GM21723 (cell line): Measurements from ENCODE around the gene YLPM1.

Experiments used
- ATAC-seq: cut with Tn5 transposase; IDR thresholded peaks from one replicate; pipeline ENCODE4 v1.9.1; 2021; ENCODE audit warnings: mild to moderate bottlenecking, moderate library complexity; ENCODE audit not compliant: unreplicated experiment

YLPM1 gene

GRCh38 chr14:74792249-74793039, 29.3 kb downstream of the YLPM1 start:
- no peak for ATAC-seq

GRCh38 chr14:74793506-74794155, 30.5 kb downstream of the YLPM1 start:
- no peak for ATAC-seq

DNA sequence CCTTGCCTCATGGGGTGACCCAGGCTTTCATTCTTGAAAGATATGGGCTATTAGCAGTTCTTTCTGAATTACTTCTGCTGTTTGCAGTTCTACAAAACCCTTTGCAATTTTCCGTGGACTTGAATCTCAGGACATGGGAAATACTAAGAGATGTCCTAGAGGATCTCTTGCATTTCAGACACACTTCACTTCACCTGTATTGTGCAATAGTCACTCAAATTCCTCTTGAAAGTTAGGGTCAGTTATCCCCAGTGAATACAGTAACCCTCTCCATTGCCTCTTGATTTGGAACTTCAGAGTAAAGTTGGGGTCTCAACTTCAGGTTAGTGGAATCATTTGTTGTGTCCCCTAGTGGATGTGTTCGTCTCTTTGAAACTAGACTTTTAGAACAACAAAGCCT, 31.8 kb downstream of the YLPM1 start:
- no peak for ATAC-seq

GRCh38 chr14:74799765-74800164, 36.6 kb downstream of the YLPM1 start:
- ATAC-seq, result no peak

DNA sequence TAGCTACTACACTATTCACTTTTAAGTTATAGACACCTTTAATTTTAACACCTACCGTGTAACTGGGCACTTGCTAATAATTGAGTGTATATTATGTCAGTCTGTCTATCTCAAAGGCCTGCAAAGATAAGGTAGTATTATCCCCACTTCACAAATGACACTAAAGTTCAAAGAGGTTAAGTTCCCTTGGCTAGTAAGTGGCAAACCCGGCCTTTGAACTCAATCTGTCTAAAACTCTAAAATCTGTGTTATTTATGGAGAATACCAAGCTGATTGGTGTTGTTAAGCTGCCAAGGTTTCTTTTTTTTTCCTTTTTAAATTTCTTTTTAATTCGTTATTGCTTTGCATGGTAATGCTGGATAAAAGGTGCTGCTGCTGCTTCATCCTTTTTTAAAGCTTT, 37.7 kb downstream of the YLPM1 start:
- no peak for ATAC-seq

DNA sequence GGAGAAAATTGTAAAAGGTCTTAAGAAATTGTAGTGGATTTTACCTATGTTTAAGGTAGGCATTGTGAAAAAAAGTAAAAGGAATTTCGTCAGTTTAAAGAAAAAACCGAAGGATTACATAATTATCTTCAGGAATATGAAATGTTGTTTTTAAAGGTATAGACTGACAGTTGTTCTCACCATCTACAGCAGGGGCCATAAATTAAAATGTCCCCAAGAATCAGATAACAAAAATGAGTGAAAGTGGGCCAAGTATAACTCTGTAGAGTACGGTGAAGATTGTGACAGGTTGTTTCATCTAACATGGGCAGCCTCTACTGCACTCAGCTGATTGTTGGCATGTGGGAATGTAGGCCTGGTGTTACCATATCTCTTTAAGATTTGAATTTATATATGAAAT, 38.3 kb downstream of the YLPM1 start:
- ATAC-seq, result no peak

GRCh38 chr14:74804219-74804825, 41.2 kb downstream of the YLPM1 start:
- ATAC-seq, result no peak

DNA sequence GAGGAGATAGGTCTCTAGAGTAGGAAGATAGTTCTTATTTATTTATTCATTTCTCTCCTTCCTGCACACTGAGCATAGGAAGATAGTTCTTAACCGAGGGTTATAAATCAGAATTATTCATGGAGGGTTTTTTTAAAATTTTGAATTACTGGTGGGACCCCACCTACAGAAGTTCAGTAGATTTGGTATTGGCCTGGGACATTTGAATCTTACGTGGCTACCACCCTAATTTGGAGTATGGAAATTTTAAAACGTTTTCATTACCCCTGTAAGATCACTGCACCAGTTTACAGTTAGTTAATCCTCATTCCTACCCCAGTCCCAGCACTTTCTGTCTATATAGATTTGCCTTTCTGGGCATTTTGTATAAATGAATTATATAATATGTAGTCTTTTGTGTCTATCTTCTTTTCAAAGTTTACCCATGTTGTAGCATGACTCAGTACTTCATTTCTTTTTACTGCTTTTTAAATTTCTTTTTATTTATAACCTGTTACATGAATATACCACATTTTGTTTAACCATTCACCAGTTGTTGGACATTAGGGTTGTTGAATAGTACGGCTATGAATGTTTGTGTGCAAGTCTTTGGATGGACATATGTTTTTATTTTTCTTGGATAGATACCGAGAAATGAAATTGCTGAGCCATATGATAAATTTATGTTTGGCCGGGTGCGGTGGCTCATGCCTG, 44.9 kb downstream of the YLPM1 start:
- ATAC-seq, result no peak

GRCh38 chr14:74816124-74816523, 53.0 kb downstream of the YLPM1 start:
- ATAC-seq, result no peak

GRCh38 chr14:74820288-74820687, 57.2 kb downstream of the YLPM1 start:
- no peak for ATAC-seq

DNA sequence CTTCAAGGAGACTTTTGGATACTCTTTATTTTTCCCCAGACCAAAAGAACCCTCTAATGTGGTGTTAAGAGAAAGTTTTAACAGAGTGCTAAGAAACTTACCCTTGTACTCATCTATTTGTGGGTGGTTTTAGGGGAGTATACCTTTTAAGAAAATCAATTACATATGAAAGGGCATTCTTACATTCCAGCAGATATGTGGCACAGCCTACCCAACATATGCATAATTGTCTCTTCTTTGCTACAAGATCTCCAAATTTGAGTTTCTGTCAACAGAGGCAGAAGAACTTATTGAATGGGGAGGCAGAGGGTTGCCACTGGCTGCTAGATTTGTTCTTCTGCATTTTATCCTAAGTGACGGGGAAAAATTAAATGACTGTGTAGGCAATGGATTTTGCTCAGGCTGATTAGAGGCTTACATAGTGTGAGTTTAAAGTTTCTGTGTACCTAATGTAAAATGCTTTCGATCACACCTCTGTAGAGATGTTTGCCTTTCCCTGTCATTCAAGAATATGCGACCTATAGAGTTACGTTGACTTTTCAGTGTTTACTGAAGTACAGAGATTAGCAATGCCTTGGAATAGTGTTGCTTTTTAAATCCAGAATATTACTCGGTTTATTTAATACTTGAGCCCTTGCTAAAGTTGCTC, 58.3 kb downstream of the YLPM1 start:
- ATAC-seq, result no peak

DNA sequence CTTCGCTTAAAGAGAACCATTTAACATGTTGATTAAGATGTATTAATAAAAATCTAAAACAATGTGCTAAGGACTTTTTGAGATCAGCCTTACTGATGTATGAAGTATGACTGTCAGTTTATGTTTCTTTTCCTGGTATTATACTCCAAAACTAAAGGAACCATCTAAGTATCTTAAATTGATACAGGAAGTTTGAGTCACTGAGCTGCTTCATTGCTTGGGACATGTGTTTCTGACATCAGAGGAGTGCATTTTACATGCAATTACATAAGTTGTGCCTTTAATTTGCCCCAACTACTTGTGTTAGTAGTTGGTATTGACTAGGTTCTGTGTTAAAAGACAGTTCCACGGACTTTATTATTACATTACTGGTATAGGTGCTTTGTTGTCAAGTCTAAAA, 61.9 kb downstream of the YLPM1 start:
- no peak for ATAC-seq

GRCh38 chr14:74826574-74826973, 63.5 kb downstream of the YLPM1 start:
- no peak for ATAC-seq

GRCh38 chr14:74829251-74829650, 66.1 kb downstream of the YLPM1 start:
- ATAC-seq, result no peak

DNA sequence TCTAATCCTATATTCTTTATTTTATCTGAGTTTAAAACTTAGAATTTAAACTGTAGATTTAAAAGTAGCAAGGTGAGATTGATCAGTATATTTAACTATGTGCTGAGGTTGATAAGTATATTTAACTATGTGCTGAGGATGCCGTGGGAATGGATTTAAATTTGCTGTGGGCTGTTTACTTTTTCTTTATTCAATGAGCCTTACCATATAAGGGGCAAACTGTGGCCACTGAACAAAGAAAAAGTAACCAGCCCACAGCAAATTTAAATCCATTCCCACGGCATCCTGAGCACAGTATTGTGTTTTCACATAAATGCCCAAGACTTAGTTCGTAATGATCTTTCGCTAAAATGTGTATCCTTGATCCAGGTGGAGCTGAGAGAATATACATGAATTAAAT, 69.7 kb downstream of the YLPM1 start:
- no peak for ATAC-seq

DNA sequence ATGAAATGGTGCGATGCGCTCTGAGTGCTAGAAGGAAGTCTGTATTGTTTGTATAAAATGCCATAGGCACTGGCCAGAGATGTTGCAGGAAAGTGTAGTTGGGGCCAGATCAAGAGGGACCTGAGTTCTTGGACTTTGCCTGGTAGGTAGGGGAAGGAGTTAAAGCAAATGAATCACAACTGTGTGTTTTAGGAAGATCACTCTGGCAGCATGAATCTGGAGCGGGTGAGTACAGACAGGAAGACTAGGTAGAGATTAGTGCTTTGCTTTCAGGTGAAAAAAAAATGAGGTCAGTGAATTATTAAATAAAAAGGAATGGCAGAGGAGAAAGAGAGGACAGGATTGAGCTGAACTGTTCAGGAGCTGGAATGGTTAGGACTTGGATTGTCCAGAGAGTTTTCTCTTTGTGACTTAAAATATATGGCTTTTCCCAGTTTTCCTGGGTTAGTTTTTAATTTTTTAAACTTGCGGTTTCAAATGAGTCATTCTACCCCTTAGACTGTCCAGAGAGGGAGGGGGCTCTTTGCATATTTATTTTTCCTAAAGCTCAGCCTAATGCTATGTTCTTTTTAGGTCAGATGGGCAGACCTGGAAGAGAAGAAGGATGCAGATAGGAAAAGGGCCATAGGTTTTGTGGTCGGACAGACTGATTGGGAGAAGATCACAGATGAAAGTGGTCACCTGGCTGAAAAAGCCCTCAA, 71.7 kb downstream of the YLPM1 start:
- ATAC-seq, result no peak

DNA sequence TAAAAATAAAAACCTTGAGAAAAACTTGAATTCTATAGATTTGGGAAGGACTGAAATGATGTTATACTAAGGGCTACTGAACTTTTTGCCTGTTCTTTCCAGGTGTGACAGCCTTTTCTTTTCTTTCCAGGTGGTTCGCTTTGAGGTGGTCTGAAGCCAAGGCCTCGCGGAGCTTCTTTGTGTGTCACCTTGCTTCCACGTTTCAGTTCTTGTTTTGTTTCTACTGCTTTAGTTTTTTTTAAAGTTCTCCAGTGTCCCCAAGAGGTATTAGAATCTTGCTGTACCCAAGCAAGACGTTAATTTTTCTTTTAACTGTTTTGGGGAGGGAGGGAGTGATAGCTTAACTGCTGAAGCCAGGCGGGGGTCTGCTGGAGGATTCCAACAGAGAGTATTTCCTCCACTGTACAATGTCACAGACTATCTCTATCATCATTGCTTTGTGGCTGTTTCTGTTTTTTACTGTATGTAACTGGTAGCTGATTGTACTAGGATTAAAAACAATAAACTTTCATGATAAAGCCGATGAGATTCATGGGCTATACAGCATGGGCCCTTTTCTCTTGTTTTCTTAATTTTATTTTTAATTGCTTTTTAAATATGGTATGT, 72.6 kb downstream of the YLPM1 start:
- peak; percentile 41 for ATAC-seq

DNA sequence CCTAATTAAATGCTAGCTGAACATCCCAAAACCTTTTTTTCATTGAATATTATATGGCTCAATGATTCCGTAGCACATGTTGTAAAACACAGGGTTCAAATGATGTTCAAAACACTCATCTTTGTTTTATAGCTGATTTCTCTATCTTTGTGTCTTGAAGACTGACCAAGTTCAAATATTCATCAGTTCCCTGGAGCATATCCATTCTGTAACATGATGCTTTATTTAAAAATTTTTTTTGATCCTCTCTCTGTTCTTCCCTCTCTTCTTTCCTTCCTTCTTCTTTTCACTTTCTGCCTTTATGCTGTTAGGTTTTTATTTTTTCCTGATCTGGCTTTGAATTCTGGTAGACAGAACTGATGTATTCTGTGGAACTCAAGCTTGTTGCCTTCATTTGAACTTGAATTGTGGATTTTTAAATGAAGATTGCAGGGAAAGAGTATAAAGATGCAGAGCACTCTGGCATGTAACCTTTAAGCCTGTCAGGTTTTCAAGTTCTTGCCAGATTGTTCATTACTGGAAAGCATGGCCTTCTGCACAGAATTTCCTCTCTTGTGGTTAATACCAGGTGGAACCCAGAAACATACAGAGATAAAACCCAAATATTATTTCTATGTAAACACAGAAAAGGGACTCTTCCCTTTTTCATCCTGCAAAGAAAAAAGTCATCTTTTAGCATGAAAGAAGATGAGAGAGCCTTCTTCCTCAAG, 73.3 kb downstream of the YLPM1 start:
- ATAC-seq, result no peak

DNA sequence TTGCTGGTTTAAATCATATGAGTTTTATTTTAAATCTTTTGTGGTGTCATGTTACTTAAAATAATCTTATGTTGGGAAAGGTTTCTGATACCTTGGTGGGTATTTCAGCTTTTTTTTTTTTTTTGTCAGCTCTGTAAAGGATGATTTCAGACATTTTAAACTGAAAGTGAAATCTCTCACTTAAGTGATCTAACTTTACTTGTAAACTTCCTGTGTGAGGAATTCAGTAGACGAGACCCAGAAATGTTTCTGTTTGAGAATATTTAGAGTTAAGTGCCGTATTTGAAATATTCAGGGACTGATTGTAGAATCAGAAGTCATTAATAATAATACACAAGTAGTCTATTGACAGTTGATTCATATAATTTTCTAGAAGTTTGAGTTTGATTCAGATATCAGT, 75.0 kb downstream of the YLPM1 start:
- ATAC-seq, result no peak
